ENCODE measurements around the gene FRMD4A. TPM values are rescaled to one million over a fixed set of nuclear protein-coding genes. Genes with fewer than 3 reads are reported as not detected.

The FRMD4A gene
- total RNA-seq, 1 experiment from 2014 or later = 7.0 TPM

GRCh38 chr10:13775786-13776775 is 554.6 kb downstream of the FRMD4A start:
- no peak for DNase-seq
- no peak overlapping the region for H3K27ac Mint-ChIP-seq (ENCODE audit: unreplicated experiment)
- intact Hi-C loops (cut with micrococcal nuclease; ENCODE audit: unreplicated experiment) = loop anchor here (10.0 kb wide), 1 partner anchor 401 kb away; no protein-coding TSS in a partner anchor

GRCh38 chr10:13774303-13774893 is 556.3 kb downstream of the FRMD4A start:
- DNase-seq = no peak
- Mint-ChIP-seq H3K27me3 (ENCODE audit: unreplicated experiment) (no peaks in the 10 kb centered on the region), H3K9me3 (ENCODE audit: low read depth, unreplicated experiment) (no peaks in the 10 kb centered on the region), H3K4me1 (ENCODE audit: low read depth, unreplicated experiment) (peaks cover 18% of the 10 kb centered on the region), H3K4me3 (ENCODE audit: low read depth, unreplicated experiment) (no peak overlapping the region), H3K36me3 (ENCODE audit: insufficient read depth, unreplicated experiment) (no peaks in the 10 kb centered on the region), H3K27ac (ENCODE audit: unreplicated experiment) (no peak overlapping the region)
- no TSS peak for BruUV-seq (replicated peaks)
- intact Hi-C loops (cut with micrococcal nuclease; ENCODE audit: unreplicated experiment) = loop anchor here (10.0 kb wide), 1 partner anchor 400 kb away; no protein-coding TSS in a partner anchor
- CTCF ChIA-PET = no interaction called here
- no peak for TF ChIP-seq CTCF (IDR thresholded peaks at IDR 0.05; ENCODE audit: unreplicated experiment)

More at GRCh38 chr10:13775786-13776775, 554.6 kb downstream of the FRMD4A start:
- no peaks in the 10 kb centered on the region for H3K9me3 Mint-ChIP-seq (ENCODE audit: low read depth, unreplicated experiment)
- TF ChIP-seq CTCF (IDR thresholded peaks at IDR 0.05; ENCODE audit: unreplicated experiment) = no peak
- BruUV-seq (replicated peaks) = no TSS peak
- CTCF ChIA-PET = interaction anchor here (0.6 to 1.2 kb wide), 3 partner anchors 63 to 1281 kb away, joined by 3 to 5 read pairs (median 3); no protein-coding TSS in a partner anchor
- no peaks in the 10 kb centered on the region for H3K27me3 Mint-ChIP-seq (ENCODE audit: unreplicated experiment)
- no peak overlapping the region for H3K4me3 Mint-ChIP-seq (ENCODE audit: low read depth, unreplicated experiment)
- H3K36me3 Mint-ChIP-seq (ENCODE audit: insufficient read depth, unreplicated experiment) = no peaks in the 10 kb centered on the region
- H3K4me1 Mint-ChIP-seq (ENCODE audit: low read depth, unreplicated experiment) = peaks cover 18% of the 10 kb centered on the region

GRCh38 chr10:13773496-13774170 is 557.1 kb downstream of the FRMD4A start:
- Mint-ChIP-seq H3K4me3 (ENCODE audit: low read depth, unreplicated experiment) (no peak overlapping the region), H3K4me1 (ENCODE audit: low read depth, unreplicated experiment) (peaks cover 18% of the 10 kb centered on the region), H3K9me3 (ENCODE audit: low read depth, unreplicated experiment) (no peaks in the 10 kb centered on the region), H3K36me3 (ENCODE audit: insufficient read depth, unreplicated experiment) (no peaks in the 10 kb centered on the region), H3K27ac (ENCODE audit: unreplicated experiment) (no peak overlapping the region), H3K27me3 (ENCODE audit: unreplicated experiment) (no peaks in the 10 kb centered on the region)
- TF ChIP-seq CTCF (IDR thresholded peaks at IDR 0.05; ENCODE audit: unreplicated experiment) = no peak
- BruUV-seq (replicated peaks) = no TSS peak
- intact Hi-C loops (cut with micrococcal nuclease; ENCODE audit: unreplicated experiment) = loop anchor here (2.0 to 10.0 kb wide), 2 partner anchors 65 to 399 kb away; no protein-coding TSS in a partner anchor
- no peak for DNase-seq
- CTCF ChIA-PET = no interaction called here

- CTCF ChIA-PET = interaction anchor here (0.9 kb wide), 1 partner anchor 277 kb away, joined by 3 read pairs; no protein-coding TSS in a partner anchor
- no TSS peak for BruUV-seq (replicated peaks)
- Mint-ChIP-seq H3K9me3 (ENCODE audit: low read depth, unreplicated experiment) (no peaks in the 10 kb centered on the region), H3K27me3 (ENCODE audit: unreplicated experiment) (no peaks in the 10 kb centered on the region), H3K36me3 (ENCODE audit: insufficient read depth, unreplicated experiment) (no peaks in the 10 kb centered on the region), H3K4me1 (ENCODE audit: low read depth, unreplicated experiment) (peaks cover 21% of the 10 kb centered on the region), H3K27ac (ENCODE audit: unreplicated experiment) (no peak overlapping the region), H3K4me3 (ENCODE audit: low read depth, unreplicated experiment) (no peak overlapping the region)
- TF ChIP-seq CTCF (IDR thresholded peaks at IDR 0.05; ENCODE audit: unreplicated experiment) = no peak
- intact Hi-C loops (cut with micrococcal nuclease; ENCODE audit: unreplicated experiment) = loop anchor here (2.0 to 10.0 kb wide), 2 partner anchors 64 to 398 kb away; no protein-coding TSS in a partner anchor
- DNase-seq = peak; percentile 23
These were observed 557.7 kb downstream of the FRMD4A start for GRCh38 chr10:13773043-13773442.
